NCI-H510A treated with DMSO at 0.1 percent for 48 hours (cell line): ENCODE results near the gene PCDHA4.
"Not testable (repeated sequence)": the region's sequence is repeated elsewhere in the genome, so short reads cannot be mapped to it uniquely, and the experiment has no call there.

Experiments
- DNase-seq: peaks from one replicate; lab custom pipeline; 2025; lab: John Stamatoyannopoulos, UW

Gene PCDHA4

DNA sequence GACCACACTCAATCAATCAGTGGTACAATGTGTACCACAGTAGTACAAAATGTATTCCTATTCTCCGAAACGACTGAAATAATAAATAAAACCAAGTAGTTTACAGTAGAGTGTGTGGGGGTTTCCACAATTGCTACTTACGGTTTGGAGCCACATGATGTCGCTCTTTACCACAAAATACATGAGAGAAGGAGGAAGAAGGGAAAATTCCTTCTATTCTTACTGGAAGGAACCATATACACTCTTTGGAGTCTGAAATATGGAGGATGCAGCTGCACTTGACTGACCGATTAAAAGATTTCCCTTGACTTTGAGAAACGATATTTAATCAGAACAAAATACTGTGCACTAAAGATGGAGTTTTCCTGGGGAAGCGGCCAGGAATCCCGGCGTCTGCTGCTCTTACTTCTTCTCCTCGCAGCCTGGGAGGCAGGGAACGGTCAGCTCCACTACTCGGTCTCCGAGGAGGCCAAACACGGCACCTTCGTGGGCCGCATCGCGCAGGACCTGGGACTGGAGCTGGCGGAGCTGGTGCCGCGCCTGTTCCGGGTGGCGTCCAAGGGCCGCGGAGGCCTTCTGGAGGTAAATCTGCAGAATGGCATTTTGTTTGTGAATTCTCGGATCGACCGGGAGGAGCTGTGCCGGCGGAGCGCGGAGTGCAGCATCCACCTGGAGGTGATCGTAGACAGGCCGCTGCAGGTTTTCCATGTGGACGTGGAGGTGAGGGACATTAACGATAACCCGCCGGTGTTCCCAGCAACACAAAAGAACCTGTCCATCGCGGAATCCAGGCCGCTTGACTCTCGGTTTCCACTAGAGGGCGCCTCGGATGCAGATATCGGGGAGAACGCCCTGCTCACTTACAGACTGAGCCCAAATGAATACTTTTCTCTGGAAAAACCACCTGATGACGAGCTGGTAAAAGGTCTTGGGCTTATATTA lies at the start of gene PCDHA4:
TSS of gene PCDHA4 (plus strand) at position 235 of the 942 bp plus-strand sequence.
- peak; percentile 22 for DNase-seq

- no peak for DNase-seq
These were observed 42.5 kb upstream of the PCDHA4 start for GRCh38 chr5:140764177-140764973.

DNA sequence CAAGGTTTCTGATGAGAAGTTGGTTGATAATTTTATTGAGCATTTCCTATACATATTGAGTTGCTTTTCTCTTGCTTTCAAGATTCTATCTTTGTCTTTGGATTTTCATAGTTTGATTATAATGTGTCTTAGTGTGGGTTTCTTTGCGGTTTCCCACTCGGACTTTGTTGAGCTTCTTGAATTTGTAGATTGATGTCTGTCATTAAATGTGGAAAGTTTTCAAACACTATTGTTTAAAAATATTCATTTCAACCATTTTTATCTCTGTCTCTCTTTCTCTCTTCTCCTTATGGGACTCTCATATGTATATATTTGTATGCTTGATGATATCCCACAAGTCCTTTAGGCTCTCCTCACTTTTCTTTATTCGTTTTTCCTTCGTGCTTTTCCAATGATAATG lies 39.4 kb upstream of the PCDHA4 start:
- no peak for DNase-seq

DNA sequence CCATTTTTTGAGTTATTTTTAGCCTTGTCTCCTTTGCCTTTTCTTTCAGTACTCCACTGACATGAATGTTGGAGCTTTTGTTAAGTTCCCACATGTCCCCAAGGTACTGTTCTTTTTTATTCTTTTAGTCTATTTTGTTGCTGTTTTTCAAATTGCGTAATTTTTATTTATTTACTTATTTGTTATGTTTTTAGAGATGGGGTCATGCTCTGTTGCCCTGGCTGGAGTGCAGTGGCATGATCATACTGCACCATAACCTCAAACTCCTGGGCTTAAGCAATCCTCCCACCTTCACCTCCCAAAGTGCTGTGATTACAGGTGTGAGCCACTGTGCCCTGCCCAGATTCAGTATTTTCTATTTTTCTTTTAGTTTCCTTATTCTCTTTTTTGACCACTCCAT lies 26.4 kb upstream of the PCDHA4 start:
- DNase-seq, result no peak

GRCh38 chr5:140785905-140786686 lies 20.8 kb upstream of the PCDHA4 start, which contains the start of gene PCDHA1:
Gene PCDHA1 (plus strand): TSS chr5:140786140.
- DNase-seq, result no peak

GRCh38 chr5:140787422-140787821 lies 19.4 kb upstream of the PCDHA4 start:
- not testable (repeated sequence) for DNase-seq

DNA sequence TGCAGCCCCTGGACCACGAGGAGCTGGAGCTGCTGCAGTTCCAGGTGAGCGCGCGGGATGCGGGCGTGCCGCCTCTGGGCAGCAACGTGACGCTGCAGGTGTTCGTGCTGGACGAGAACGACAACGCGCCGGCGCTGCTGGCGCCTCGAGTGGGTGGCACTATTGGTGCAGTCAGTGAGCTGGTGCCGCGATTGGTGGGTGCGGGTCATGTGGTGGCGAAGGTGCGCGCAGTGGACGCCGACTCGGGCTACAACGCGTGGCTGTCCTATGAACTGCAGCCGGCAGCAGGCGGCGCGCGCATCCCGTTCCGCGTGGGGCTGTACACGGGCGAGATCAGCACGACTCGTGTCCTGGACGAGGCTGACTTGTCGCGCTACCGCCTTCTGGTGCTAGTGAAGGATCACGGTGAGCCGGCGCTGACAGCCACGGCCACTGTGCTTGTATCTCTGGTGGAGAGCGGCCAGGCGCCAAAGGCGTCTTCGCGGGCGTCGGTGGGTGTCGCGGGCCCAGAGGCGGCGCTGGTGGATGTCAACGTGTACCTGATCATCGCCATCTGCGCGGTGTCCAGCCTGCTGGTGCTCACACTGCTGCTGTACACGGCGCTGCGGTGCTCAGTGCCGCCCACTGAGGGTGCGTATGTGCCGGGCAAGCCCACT lies 18.9 kb upstream of the PCDHA4 start:
- not testable (repeated sequence) for DNase-seq

- DNase-seq, result no peak
These were observed 15.8 kb upstream of the PCDHA4 start for GRCh38 chr5:140791089-140791488.

DNA sequence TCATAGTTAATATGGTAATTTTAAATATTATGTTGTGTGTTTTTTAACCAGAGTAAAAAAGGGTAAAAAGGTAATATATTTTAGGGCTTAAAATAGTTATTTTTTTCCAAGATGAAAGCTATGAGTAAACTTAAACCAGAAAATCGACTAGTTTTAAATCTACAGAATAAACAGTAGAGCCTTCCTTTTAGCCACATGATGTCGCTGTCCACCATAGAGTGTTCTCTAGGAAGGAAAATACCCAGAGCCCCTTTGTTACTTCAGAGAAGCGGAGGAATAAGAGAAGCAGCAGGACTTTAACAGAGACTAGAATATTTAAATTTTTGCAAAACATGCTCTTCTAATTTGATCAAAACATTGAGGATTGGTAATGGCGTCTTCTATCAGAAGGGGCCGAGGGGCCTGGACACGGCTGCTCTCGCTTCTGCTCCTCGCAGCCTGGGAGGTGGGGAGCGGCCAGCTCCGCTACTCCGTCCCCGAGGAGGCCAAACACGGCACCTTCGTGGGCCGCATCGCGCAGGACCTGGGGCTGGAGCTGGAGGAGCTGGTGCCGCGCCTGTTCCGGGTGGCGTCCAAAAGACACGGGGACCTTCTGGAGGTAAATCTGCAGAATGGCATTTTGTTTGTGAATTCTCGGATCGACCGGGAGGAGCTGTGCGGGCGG lies 12.1 kb upstream of the PCDHA4 start, which contains the start of gene PCDHA2:
TSS of gene PCDHA2 (plus strand) at position 258 of the 664 bp plus-strand sequence.
- peak; percentile 18 for DNase-seq

- DNase-seq, result peak; percentile 8
These were observed 11.6 kb upstream of the PCDHA4 start for GRCh38 chr5:140795259-140795641.

- DNase-seq, result not testable (repeated sequence)
These were observed 10.7 kb upstream of the PCDHA4 start for GRCh38 chr5:140796072-140796717.

- no peak for DNase-seq
These were observed 10.2 kb upstream of the PCDHA4 start for GRCh38 chr5:140796718-140797095.

DNA sequence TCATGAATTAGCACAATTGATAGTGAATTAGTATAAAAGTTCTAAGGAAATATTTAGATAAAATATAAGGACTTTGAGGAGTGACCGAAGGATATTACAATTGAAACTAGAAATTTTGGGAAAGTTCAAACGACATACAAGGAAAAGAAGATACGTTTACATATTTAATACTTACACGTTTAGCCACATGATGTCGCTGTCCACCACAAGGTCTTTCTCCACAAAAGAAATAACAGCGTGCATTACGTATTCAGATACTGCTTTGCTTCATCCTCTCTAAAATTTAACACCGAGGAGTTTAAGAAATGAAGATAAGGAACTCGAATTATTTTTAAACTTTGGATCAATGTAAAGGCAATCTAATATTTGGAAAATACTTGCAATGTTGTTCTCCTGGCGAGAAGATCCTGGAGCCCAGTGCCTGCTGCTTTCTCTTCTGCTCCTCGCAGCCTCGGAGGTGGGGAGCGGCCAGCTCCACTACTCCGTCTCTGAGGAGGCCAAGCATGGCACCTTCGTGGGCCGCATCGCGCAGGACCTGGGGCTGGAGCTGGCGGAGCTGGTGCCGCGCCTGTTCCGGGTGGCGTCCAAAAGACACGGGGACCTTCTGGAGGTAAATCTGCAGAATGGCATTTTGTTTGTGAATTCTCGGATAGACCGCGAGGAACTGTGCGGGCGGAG lies 5.9 kb upstream of the PCDHA4 start, which contains the start of gene PCDHA3:
TSS of gene PCDHA3 (plus strand) at position 242 of the 678 bp plus-strand sequence.
- DNase-seq, result no peak

GRCh38 chr5:140801494-140801841 lies 5.4 kb upstream of the PCDHA4 start:
- no peak for DNase-seq

DNA sequence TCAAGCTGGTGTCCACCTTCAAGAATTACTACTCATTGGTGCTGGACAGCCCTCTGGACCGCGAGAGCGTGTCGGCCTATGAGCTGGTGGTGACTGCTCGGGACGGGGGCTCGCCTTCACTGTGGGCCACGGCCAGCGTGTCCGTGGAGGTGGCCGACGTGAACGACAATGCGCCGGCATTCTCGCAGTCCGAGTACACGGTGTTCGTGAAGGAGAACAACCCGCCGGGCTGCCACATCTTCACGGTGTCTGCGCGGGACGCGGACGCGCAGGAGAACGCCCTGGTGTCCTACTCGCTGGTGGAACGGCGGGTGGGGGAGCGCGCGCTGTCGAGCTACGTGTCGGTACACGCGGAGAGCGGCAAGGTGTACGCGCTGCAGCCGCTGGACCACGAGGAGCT lies 4.5 kb upstream of the PCDHA4 start:
- DNase-seq, result not testable (repeated sequence)

DNA sequence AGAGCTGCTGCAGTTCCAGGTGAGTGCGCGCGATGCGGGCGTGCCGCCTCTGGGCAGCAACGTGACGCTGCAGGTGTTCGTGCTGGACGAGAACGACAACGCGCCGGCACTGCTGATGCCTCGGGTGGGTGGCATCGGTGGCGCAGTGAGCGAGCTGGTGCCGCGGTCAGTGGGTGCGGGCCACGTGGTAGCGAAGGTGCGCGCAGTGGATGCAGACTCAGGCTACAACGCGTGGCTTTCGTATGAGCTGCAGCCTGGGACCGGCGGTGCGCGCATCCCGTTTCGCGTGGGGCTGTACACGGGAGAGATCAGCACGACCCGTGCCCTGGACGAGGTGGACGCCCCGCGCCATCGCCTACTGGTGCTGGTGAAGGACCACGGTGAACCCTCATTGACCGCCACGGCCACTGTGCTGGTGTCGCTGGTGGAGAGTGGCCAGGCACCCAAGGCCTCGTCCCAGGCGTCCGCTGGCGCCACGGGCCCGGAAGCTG lies 4.0 kb upstream of the PCDHA4 start:
- no peak for DNase-seq

DNA sequence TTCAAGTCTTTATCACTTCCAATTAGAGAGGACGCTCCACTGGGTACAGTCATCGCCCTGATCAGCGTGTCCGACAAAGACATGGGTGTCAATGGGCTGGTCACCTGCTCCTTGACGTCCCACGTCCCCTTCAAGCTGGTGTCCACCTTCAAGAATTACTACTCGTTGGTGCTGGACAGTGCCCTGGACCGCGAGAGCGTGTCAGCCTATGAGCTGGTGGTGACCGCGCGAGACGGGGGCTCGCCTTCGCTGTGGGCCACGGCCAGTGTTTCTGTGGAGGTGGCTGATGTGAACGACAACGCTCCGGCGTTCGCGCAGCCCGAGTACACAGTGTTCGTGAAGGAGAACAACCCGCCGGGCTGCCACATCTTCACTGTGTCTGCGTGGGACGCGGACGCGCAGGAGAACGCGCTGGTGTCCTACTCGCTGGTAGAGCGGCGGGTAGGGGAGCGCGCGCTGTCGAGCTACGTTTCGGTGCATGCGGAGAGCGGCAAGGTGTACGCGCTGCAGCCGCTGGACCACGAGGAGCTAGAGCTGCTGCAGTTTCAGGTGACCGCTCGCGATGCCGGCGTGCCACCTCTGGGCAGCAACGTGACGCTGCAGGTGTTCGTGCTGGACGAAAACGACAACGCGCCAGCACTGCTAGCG lies 1.5 kb downstream of the PCDHA4 start:
- DNase-seq, result not testable (repeated sequence)

GRCh38 chr5:140808889-140809291 lies 2.0 kb downstream of the PCDHA4 start:
- no peak for DNase-seq
